Astrocyte of the cerebellum (primary cell): Measurements from ENCODE around the gene FUBP1.
"Not testable (repeated sequence)": the region's sequence is repeated elsewhere in the genome, so short reads cannot be mapped to it uniquely, and the experiment has no call there.

Experiments used
- DNase-seq: peaks from one replicate; pipeline ENCODE4 v3.0.0-alpha.2; 2011; ENCODE audit warnings: low read depth
- H3K4me3 ChIP-seq: 2 replicates; pipeline ENCODE4 v1.5.1; 2011; ENCODE audit warnings: mild to moderate bottlenecking, low read depth, low read length, moderate library complexity
- CTCF ChIP-seq: IDR thresholded peaks from 2 replicates; pipeline ENCODE4 v1.5.1; 2012; ENCODE audit warnings: low read length, low read depth, moderate library complexity, mild to moderate bottlenecking; ENCODE audit errors: missing control alignments
- in situ Hi-C: cut with HindIII; loops from 2 replicates; pipeline ENCODE4 v1.10.0; 2017; ENCODE audit warnings: low sequenced_read_pairs

The FUBP1 gene

DNA sequence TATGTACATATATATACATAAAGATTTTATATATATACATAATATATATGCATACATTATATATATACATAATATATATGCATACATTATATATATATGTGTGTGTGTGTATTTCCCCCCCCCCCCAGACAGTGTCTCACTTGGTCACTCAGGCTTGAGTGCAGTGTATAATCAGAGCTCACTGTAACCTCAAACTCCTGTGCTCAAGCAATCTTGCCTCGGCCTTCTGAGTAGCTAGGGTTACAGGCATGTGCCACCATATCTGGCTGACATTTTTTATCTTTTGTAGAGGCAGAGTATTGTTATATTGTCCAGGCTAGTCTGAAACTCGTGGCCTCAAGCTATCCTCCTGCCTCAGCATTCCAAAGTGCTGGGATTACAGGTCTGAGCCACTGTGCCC is 9.0 kb upstream of the FUBP1 start:
- TF ChIP-seq CTCF = no peak
- DNase-seq = no peak
- no peak overlapping the region for H3K4me3 ChIP-seq
- in situ Hi-C loops = loop anchor here (5.0 kb wide), 1 partner anchor 36 kb away; no protein-coding TSS in a partner anchor

- no peak for DNase-seq
- no peak overlapping the region for H3K4me3 ChIP-seq
- no peak for TF ChIP-seq CTCF
- in situ Hi-C loops = loop anchor here (5.0 kb wide), 1 partner anchor 35 kb away; no protein-coding TSS in a partner anchor
These were observed 7.9 kb upstream of the FUBP1 start for GRCh38 chr1:77986810-77987209.

DNA sequence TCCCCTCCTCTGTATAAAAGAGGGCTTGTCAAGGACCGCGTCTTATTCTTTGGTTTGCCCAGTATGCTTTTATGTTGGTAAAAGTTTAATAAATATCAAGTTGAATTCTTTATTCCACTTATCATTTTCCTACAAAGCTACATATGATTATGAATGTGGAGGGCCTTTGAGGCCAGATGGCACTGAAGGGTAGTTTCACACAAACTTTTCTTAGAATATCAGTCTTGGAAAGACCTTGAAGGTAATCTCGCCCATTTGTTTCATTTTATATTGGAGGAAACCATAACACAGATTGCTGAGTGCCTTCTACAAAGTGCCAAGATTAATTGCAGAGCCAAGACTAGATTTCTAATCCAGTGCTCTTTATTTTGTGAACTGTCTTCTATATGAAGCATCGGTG is 5.8 kb upstream of the FUBP1 start:
- TF ChIP-seq CTCF = no peak
- in situ Hi-C loops = loop anchor here (5.0 kb wide), 1 partner anchor 32 kb away; no protein-coding TSS in a partner anchor
- DNase-seq = no peak
- H3K4me3 ChIP-seq = no peak overlapping the region

- in situ Hi-C loops = no loop called here
- DNase-seq = no peak
- no peak for TF ChIP-seq CTCF
- no peak overlapping the region for H3K4me3 ChIP-seq
These were observed 5.1 kb upstream of the FUBP1 start for GRCh38 chr1:77983997-77984355.

GRCh38 chr1:77983352-77983996 is 4.6 kb upstream of the FUBP1 start:
- DNase-seq, in situ Hi-C loops, H3K4me3 ChIP-seq: not testable (repeated sequence)

DNA sequence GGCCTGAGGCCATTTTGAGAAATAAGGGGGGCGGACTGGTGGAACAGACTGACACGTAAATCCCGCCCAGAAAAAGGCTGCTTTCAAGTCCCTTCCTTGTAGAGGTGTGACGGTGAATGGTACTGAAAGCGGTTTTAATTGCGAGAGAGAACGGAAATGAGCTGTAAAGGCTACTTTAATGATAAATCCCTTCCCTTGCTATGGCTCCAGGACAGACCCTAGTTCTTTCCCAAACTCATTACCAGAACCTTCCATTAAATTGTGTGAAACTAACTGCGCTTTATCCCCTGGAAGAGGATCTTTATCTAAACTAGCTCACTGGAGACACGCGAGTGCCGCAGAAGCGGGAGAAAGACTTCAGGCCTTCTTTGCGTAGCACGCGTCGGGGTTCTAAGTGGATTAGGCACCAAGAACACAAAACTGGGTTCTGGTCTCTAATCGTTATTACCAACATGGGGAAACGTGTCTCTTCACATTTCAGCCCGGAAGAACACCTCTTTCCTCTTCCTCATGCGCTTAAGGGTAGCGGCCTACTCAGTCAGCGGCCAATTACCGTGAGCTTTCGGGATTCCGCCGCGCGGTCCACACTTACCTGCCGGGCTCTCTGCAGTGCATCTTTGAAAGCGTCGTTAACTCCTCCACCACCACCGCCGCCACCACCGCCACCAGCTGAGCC is 441 bp downstream of the FUBP1 start:
- in situ Hi-C loops = no loop called here
- peak; percentile 92 for DNase-seq
- peak overlapping the region; percentile 60 for H3K4me3 ChIP-seq
- no peak for TF ChIP-seq CTCF

DNA sequence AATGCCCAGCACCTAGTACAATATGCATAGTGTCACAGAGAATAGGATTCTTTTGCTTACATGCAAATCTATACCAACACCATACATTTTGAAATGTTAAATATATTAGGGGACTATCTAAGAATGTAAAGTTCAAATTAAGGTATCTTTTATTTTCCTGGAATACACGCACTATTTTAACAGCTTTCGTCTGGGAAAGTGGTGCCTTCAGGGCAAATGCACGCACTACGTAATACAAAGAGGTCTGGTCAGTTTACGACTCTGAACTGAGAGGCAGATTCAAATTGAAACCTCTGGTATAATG is 931 bp downstream of the FUBP1 start:
- in situ Hi-C loops = no loop called here
- no peak for DNase-seq
- peak overlapping the region; percentile 60 for H3K4me3 ChIP-seq
- no peak for TF ChIP-seq CTCF
